Activated CD4-positive, CD25-positive, alpha-beta regulatory T cell (primary cell): ENCODE measurements around the gene CTSW.

ENCODE experiments used
- DNase-seq, 4 experiments: peaks; one replicate each; lab custom pipeline; 2025; lab: John Stamatoyannopoulos, UW

The CTSW gene

GRCh38 chr11:65928667-65929066 is 49.0 kb downstream of the CTSW start:
- no peak for DNase-seq

GRCh38 chr11:65931773-65932557 is 52.3 kb downstream of the CTSW start:
- DNase-seq: no peak

GRCh38 chr11:65932558-65932919 is 52.9 kb downstream of the CTSW start:
- no peak for DNase-seq
